Mononuclear cell (primary cell): ENCODE data around the gene APPBP2. TPM values are rescaled to one million over a fixed set of nuclear protein-coding genes. Genes with fewer than 3 reads are reported as not detected.

Source experiments
- H3K27me3 ChIP-seq: 2 replicates; pipeline ENCODE4 v1.6.0; 2011; ENCODE audit warnings: low read length, control low read depth; ENCODE audit not compliant: insufficient read depth
- H3K4me1 ChIP-seq: 2 replicates; pipeline ENCODE4 v1.5.1; 2011; ENCODE audit warnings: mild to moderate bottlenecking, low read length, control low read depth; ENCODE audit not compliant: insufficient read depth
- H3K4me3 ChIP-seq: 2 replicates; pipeline ENCODE4 v1.5.1; 2011; ENCODE audit warnings: mild to moderate bottlenecking, low read length, moderate library complexity
- H3K9me3 ChIP-seq: 2 replicates; pipeline ENCODE4 v1.5.1; 2011; ENCODE audit warnings: low read depth, mild to moderate bottlenecking, control low read depth, low read length
- total RNA-seq: library from RNA; depleted of rRNA; stranded (reverse); fragments of >200 nt; gene quantifications from one replicate; pipeline ENCODE4 v1.2.3, GENCODE V29; 2012

APPBP2 gene
- total RNA-seq, 1 donor = 21.2 TPM

DNA sequence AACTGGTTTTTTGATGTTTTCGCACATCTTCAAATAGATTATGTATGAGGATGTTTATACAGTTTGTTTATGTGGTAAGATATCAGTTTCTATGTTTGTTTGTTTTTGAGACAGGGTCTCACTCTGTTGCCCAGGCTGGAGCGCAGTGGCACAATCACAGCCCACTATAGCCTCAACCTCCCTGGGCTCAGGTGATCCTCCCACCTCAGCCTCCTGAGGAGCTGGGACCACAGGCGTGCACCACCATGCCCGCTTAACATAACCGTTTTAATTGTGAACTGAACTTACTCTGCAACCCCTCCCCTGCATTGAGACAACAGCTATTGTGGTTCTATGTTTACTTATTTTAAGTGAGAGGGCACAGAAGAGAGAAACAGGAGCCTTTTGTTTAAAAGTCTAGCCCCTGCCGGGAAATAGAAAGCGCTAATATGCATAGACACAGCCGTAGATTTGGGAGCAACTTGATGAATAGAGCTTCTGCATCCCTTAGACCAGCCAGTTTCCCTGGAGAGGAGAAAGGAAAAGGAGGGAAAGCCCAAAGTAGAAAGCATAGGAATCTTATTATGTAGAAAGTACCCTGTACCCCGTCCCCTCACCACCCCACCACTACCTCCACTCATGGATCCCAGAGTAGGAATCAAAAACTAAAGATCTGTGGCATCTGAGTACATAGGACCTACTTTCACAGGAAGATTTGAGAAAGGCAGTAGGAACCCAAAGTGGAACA lies 19.6 kb upstream of the APPBP2 start:
- H3K4me3 ChIP-seq = no peak overlapping the region
- no peaks in the 10 kb centered on the region for H3K9me3 ChIP-seq
- no peaks in the 10 kb centered on the region for H3K27me3 ChIP-seq
- no peaks in the 10 kb centered on the region for H3K4me1 ChIP-seq

DNA sequence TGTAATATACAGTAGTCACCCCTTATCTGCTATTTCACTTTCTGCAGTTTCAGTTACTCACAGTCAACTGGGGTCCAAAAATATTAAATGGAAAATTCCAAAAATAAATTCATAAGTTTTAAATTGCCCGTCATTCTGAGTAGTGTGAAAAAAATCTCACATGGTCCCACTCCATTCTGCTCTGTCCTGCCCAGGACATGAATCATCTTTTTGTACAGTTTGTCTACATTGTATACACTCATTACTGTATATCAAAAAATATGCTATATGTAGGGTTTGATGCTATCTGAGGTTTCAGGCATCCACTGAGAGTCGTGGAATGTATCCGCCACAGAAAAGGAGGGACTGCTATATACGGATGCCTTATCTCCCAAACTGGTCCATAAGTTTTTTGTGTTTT lies 16.0 kb upstream of the APPBP2 start:
- Histone ChIP-seq H3K9me3 (no peaks in the 10 kb centered on the region), H3K27me3 (no peaks in the 10 kb centered on the region), H3K4me3 (no peak overlapping the region), H3K4me1 (no peaks in the 10 kb centered on the region)

DNA sequence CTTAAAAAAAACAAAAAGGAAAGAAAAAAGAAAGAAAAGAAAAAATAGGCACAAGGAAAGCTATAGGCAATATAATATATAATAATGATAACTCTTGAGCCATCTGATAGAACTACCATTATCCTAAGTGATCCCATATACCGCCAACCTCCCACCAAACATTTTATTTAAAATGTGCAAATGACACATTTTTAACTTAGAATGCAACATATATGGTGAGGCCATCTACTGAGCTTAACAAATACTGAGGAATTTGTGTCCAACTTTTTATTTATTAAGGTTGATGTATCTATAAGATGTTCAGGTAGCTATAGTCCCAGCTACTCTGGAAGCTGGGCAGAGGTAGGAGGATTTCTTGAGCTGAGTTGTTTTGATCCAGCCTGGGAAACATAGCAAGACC lies 14.4 kb upstream of the APPBP2 start:
- H3K9me3 ChIP-seq = no peaks in the 10 kb centered on the region
- H3K4me3 ChIP-seq = no peak overlapping the region
- no peaks in the 10 kb centered on the region for H3K4me1 ChIP-seq
- H3K27me3 ChIP-seq = no peaks in the 10 kb centered on the region

DNA sequence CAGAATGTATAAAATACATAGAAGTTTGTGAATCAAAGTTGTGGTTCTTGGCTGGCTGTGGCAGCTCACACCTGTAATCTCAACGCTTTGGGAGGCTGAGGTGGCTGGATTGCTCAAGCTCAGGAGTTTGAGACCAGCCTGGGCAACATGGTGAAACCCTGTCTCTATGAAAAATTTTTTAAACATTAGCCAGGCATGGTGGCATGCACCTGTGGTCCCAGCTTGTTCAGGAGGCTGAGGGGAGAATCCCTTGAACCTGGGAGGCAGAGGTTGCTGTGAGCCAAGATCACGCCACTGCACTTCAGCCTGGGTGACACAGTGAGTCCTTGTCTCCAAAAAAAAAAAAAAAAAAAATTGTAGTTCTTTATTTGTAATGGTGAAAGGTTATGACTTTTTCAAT lies 13.8 kb upstream of the APPBP2 start:
- no peaks in the 10 kb centered on the region for H3K27me3 ChIP-seq

DNA sequence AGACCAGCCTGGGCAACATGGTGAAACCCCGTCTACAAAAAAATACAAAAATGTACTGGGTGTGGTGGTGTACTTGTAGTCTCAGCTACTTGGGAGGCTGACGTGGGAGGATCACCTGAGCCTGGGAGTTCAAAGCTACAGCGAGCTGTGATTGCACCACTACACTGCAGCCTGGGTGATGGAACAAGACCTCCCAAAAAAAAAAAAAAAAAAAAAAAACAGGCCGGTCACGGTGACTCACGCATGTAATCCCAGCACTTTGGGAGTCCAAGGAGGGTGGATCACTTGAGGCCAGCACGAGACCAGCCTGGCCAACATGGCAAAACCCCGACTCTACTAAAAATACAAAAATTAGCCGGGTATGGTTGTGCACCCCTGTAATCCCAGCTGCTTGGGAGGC lies 12.7 kb upstream of the APPBP2 start:
- H3K4me1 ChIP-seq = no peaks in the 10 kb centered on the region
- H3K4me3 ChIP-seq = no peak overlapping the region
- no peaks in the 10 kb centered on the region for H3K9me3 ChIP-seq
- H3K27me3 ChIP-seq = no peaks in the 10 kb centered on the region

More for the DNA sequence above, 13.8 kb upstream of the APPBP2 start:
- no peak overlapping the region for H3K4me3 ChIP-seq
- H3K4me1 ChIP-seq = no peaks in the 10 kb centered on the region
- H3K9me3 ChIP-seq = no peaks in the 10 kb centered on the region

DNA sequence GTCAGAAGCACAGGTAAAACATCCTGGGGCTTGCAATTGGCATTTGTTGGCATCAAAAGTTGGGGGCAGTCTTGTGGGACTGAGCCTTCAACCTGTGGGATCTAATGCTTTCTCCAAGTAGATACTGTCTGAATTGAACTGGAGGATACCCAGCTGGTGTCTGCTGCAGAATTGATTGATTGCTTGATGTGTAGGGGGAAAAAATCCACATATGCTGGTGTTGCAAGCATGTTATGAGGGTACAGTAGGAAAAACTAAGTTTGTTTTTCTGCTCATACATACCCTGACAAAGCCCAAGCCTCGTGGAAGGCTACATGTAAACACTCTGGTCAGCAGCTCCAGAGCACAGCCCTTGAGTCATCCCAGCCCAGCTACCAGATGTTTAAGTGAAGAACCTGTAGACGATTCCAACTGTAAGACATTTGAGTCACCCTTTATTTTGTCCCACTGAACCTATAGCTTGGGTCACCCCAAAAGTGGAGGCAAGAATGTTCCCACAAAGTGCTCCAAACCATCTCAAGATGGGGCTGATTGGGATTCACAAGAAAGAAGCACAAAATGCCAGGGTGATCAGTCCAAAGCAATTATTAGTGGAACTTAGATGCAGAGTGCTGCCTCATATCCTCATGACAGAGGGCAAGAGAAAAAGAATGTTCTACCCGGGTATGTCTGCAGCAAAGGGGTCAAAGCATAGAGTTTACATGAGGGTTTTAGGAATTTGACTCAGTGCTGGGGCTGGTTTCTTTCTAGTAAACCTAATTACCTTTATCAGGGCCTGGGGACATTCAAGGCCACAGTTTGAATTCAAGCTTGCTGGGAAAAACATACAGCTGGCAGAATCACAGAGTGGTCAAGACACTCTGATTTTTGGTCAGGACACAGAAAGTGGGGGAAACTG lies 9.6 kb upstream of the APPBP2 start:
- Histone ChIP-seq H3K4me1 (no peaks in the 10 kb centered on the region), H3K9me3 (no peaks in the 10 kb centered on the region), H3K4me3 (no peak overlapping the region)

DNA sequence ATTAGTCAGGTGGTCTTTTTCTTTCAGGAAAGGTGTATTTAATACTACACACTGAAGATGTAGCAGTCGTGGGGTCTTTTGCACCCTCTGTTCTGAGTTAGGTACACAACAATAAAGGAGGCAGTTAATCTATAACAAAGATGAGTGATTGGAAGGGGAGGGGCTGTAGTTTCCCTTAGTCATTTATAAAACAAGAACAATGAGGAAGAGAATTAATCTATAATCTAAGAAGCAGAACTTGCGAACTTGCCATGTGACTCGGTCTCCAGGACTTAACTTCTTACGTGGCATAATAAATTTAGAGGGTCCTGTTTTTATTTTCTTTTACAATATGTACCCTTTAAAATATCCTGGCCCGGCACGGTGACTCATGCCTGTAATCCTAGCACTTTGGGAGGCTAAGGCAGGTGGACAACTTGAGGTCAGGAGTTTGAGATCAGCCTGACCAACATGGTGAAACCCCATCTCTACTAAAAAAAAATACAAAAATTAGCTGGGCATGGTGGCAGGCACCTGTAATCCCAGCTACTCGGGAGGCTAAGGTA lies 8.6 kb upstream of the APPBP2 start:
- no peaks in the 10 kb centered on the region for H3K9me3 ChIP-seq
- H3K27me3 ChIP-seq = no peaks in the 10 kb centered on the region
- no peaks in the 10 kb centered on the region for H3K4me1 ChIP-seq
- H3K4me3 ChIP-seq = no peak overlapping the region

More for the DNA sequence above, 9.6 kb upstream of the APPBP2 start:
- H3K27me3 ChIP-seq = no peaks in the 10 kb centered on the region

DNA sequence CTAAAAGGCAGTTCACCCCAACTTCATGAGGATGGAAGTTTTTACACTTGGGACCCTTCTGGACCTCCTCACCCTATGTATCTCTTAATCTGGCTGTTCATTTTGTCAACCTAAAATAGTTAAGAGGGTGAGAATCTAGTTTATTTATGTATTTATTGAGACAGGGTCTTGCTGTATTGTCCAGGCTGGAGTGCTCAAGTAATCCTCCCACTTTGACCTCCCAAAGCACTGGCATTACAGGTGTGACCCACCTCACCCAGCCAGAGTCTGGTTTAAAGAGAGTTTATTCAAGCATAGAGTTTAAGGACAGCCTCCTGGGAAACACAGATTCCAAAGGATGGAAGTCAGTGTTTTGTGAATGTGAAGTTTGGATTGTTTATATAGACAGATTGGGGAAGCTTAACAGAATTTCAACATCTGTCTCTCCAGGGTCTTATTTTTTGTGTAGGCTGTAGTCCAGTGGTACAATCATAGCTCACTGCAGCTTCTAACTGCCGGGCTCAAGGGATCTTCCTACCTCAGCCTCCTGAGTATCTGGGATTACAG lies 8.0 kb upstream of the APPBP2 start:
- H3K4me1 ChIP-seq = no peaks in the 10 kb centered on the region
- no peaks in the 10 kb centered on the region for H3K9me3 ChIP-seq
- H3K4me3 ChIP-seq = no peak overlapping the region
- H3K27me3 ChIP-seq = no peaks in the 10 kb centered on the region

DNA sequence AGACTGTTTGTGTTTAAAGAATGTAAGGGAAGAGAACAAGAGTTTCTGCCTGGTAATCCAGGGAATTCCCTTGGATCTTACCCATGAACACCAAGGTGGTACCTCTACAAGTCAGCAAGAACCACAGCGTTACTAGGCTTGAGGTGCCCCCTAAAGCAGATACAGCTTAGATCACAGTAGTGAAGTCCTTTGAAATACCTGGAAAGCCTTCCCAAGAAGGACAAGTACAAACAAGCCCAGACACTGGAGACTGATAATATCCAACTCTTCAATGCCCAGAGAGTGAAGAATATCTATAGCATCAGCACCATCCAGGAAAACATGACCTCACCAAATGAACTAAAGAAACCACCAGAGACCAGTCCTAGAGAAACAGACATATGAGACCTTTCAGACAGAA lies 3.8 kb upstream of the APPBP2 start:
- Histone ChIP-seq H3K27me3 (no peaks in the 10 kb centered on the region), H3K4me1 (peaks cover 9% of the 10 kb centered on the region), H3K9me3 (no peaks in the 10 kb centered on the region), H3K4me3 (no peak overlapping the region)

DNA sequence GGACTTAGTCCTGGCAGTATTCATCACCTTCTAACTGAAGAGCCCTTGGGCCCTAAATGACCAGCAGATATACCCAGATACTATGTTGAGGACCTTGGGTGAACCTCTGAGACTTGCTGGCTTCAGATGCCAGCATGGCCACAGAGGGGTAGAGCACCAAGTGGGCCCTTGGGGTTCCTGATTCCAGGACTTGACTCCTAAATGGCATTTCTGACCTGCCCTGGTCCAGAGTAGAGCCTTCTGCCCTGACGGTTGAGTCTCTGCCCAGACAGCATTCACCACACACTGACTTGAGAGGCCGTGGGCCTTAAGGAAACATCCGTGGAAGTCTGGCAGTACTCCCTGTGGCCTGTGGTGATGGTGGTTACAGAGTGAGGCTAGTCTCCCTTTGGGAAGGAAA lies 2.8 kb upstream of the APPBP2 start:
- Histone ChIP-seq H3K27me3 (no peaks in the 10 kb centered on the region), H3K4me3 (no peak overlapping the region), H3K9me3 (no peaks in the 10 kb centered on the region), H3K4me1 (peaks cover 16% of the 10 kb centered on the region)

DNA sequence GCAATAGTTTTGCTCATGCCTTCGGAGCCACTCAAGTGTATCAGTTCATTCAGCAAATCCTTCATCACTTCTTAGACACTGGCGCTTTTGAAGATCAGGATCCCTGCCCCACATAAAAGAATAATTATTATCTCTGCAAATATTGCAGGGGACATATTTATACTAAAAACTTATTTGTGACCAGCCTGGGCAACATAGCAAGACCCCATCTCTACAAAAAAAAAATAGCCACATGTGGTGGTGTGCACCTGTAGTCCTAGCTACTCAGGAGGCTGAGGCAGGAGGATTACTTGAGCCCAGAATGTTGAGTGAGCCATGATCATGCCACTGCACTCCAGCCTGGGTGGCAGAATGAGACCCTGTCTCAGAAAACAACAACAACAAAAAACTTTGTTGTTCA lies 1.7 kb upstream of the APPBP2 start:
- H3K4me3 ChIP-seq = no peak overlapping the region
- no peaks in the 10 kb centered on the region for H3K27me3 ChIP-seq
- H3K4me1 ChIP-seq = peaks cover 24% of the 10 kb centered on the region
- H3K9me3 ChIP-seq = no peaks in the 10 kb centered on the region

DNA sequence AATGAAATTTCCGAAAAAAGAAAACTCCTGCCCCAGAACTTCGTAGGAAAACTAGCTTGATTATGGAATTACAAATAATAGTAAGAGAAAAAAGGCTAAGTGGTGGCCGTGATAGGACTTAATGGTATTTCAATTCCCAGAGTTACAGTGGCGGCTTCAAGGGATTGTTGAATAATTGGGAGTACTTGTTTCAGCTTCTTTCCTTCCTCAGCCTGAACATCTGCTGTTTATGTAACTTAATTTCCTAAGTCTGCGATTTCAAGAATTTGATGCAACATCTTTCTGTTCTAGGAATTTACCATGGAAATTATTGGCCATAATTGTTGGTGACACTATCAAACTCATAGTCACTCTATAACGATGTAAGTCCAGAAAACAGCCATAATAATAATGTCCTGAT lies 684 bp upstream of the APPBP2 start:
- Histone ChIP-seq H3K9me3 (no peaks in the 10 kb centered on the region), H3K27me3 (no peaks in the 10 kb centered on the region), H3K4me1 (peaks cover 24% of the 10 kb centered on the region), H3K4me3 (peak overlapping the region; percentile 92)

DNA sequence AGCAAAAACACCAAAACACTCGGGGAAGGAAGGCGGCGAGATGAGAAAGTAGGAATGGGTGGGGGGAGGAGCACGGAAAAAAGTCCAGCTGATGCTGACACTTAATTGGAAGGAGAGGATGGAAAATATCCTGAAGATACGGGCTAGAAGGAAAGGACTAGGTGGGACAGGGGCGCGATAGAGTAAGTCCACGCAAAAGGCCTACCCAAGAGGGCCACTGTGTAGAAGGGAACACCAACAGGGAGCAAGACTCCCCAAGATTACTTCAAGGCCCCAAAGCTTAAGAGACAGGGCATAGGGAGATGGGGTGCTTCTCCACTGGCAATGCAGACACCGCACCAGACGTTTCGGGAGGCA lies 736 bp downstream of the APPBP2 start:
- peaks cover 24% of the 10 kb centered on the region for H3K4me1 ChIP-seq
- peak overlapping the region; percentile 92 for H3K4me3 ChIP-seq
- H3K27me3 ChIP-seq = no peaks in the 10 kb centered on the region
- no peaks in the 10 kb centered on the region for H3K9me3 ChIP-seq

DNA sequence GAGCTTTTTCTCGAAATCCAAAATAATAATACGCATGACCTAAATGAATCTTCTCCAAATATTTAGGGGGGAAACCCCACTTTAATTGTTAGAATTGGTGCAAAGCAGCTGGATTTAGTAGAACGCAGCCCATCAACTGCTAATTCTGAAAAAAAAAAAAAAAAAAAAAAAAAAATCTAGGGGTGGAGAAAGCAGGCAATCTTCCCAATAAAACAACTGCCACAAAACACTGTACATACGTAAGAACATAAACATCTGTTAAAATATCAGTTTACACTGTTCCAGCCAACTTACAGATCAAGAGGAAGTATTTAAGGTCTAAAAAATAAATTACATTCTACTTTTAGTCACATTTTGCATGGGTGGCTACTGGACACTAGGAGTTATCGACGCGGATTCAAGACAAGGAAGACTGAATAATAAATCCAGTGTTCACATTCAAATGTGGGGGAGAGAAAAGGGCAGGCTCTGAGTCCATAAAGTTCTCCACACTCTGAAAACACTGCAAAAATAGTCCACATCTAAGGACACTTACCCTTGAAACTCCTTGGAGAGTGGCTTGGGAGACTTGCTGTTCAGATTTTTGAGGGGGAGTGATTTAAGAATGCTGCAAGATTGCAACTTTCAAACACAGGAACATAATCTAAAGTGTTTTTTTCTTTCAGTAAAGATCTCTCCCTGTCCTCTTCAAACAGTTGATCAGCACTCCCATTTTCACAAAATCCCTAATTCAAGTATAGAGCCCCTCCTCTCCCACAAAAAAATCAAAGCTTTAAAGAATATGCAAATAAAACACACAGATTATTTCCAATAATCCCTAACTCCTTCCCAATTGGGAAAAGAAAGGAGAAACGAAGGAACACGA lies 1.3 kb downstream of the APPBP2 start:
- Histone ChIP-seq H3K4me3 (peak overlapping the region; percentile 92), H3K9me3 (no peaks in the 10 kb centered on the region), H3K27me3 (no peaks in the 10 kb centered on the region), H3K4me1 (peaks cover 24% of the 10 kb centered on the region)
